OCI-LY7 (cell line): Measurements from ENCODE around the gene HPCAL4. TPM values are rescaled to one million over a fixed set of nuclear protein-coding genes. Genes with fewer than 3 reads are reported as not detected.

Experiments used
- BruUV-seq: library from RNA; stranded (reverse); fragments of 400-500 nt; replicated peaks from 2 replicates; lab custom pipeline; 2021; lab: Mats Ljungman, UMichigan
- CTCF ChIA-PET: fragments of 300-600 bp; sonication (Branson Sonifier 250); formaldehyde crosslinking; loops from one replicate; lab custom pipeline; 2022; ENCODE audit warnings: antibody characterized with exemption; ENCODE audit not compliant: unreplicated experiment; lab: Charles Lee
- POLR2A ChIA-PET: fragments of 300-600 bp; sonication (Branson Sonifier 250); formaldehyde crosslinking; loops from one replicate; lab custom pipeline; 2022; ENCODE audit warnings: antibody characterized with exemption; lab: Charles Lee
- DNase-seq: peaks from one replicate; pipeline ENCODE4 v3.0.0-alpha.2; 2015; ENCODE audit warnings: low spot score
- H2AFZ ChIP-seq: fragments of 200-600 bp; sonication (generic), shearing (Covaris generic); 2 replicates; pipeline ENCODE4 v1.6.1; 2014; ENCODE audit warnings: mild to moderate bottlenecking, antibody characterized with exemption, low read length, moderate library complexity
- H3K27ac ChIP-seq: fragments of 200-600 bp; sonication (generic); 2 replicates; pipeline ENCODE4 v1.5.1; 2014; ENCODE audit warnings: mixed run types, low read depth, mild to moderate bottlenecking, moderate library complexity, low read length, inconsistent platforms; ENCODE audit not compliant: poor library complexity, severe bottlenecking
- H3K36me3 ChIP-seq: fragments of 200-600 bp; sonication (generic); 2 replicates; pipeline ENCODE4 v1.6.1; 2014; ENCODE audit warnings: mild to moderate bottlenecking, antibody characterized with exemption, low read length, moderate library complexity, mixed read lengths; ENCODE audit not compliant: insufficient read depth
- H3K4me1 ChIP-seq: fragments of 200-600 bp; sonication (generic); 2 replicates; pipeline ENCODE4 v1.5.1; 2014; ENCODE audit warnings: mild to moderate bottlenecking, low read length; ENCODE audit not compliant: insufficient read depth, poor library complexity, severe bottlenecking
- H3K4me2 ChIP-seq: fragments of 200-600 bp; sonication (generic); 2 replicates; pipeline ENCODE4 v1.6.1; 2014; ENCODE audit warnings: mild to moderate bottlenecking, low read length
- H3K4me3 ChIP-seq: fragments of 200-600 bp; sonication (generic); 2 replicates; pipeline ENCODE4 v1.5.1; 2014; ENCODE audit warnings: mild to moderate bottlenecking, low read depth, low read length; ENCODE audit not compliant: poor library complexity, severe bottlenecking
- H3K79me2 ChIP-seq: fragments of 200-600 bp; sonication (generic); 2 replicates; pipeline ENCODE4 v1.6.1; 2016; ENCODE audit warnings: low read depth, mild to moderate bottlenecking, low read length, moderate library complexity, mixed read lengths; ENCODE audit not compliant: insufficient read depth
- H3K9me2 ChIP-seq: fragments of 200-600 bp; sonication (generic); 2 replicates; pipeline ENCODE4 v1.6.1; 2016; ENCODE audit warnings: mild to moderate bottlenecking, low read length, mixed read lengths; ENCODE audit not compliant: insufficient read depth
- H3K9me3 ChIP-seq: fragments of 200-600 bp; sonication (generic); 2 replicates; pipeline ENCODE4 v1.6.1; 2014; ENCODE audit warnings: mild to moderate bottlenecking, mixed run types, low read length, mixed read lengths
- H4K20me1 ChIP-seq: fragments of 200-600 bp; sonication (generic); 2 replicates; pipeline ENCODE4 v1.6.1; 2014; ENCODE audit warnings: mild to moderate bottlenecking, antibody characterized with exemption, low read length, moderate library complexity, mixed read lengths; ENCODE audit not compliant: insufficient read depth
- CTCF ChIP-seq: fragments of 200-600 bp; sonication (generic); conservative IDR thresholded peaks from 2 replicates; pipeline ENCODE4 v1.5.1; 2014; ENCODE audit warnings: mild to moderate bottlenecking, antibody characterized with exemption, low read length, moderate library complexity, mixed read lengths
- EZH2phosphoT487 ChIP-seq: fragments of 200-600 bp; sonication (generic); IDR thresholded peaks from 2 replicates; pipeline ENCODE4 v1.6.1; 2018; ENCODE audit warnings: low read depth, borderline replicate concordance, mild to moderate bottlenecking, mixed run types, antibody characterized with exemption, low read length, moderate library complexity, mixed read lengths
- intact Hi-C: fragments of 100-400 bp; cut with micrococcal nuclease; formaldehyde crosslinking; loops from one replicate; pipeline ENCODE4 v1.10.0; 2022; ENCODE audit not compliant: unreplicated experiment
- total RNA-seq, 2 experiments: library from RNA; depleted of rRNA in 1 of 2; stranded (reverse); fragments of >200 nt in 1 of 2; shearing (Covaris generic) in 1 of 2; gene quantifications; 2 replicates each; pipeline ENCODE4 v1.2.3, GENCODE V29; 2014 to 2022

Gene HPCAL4
- total RNA-seq, 2 experiments from 2014 or later: not detected

- ChIA-PET POLR2A (no interaction called here), CTCF (no interaction called here)
- no peaks in the 10 kb centered on the region for H3K9me3 ChIP-seq
- H3K27ac ChIP-seq: no peak overlapping the region
- intact Hi-C loops: loop anchor here (5.0 kb wide), 1 partner anchor 67 kb away; no protein-coding TSS in a partner anchor
- no TSS peak for BruUV-seq
- no peaks in the 10 kb centered on the region for H4K20me1 ChIP-seq
- no peak for DNase-seq
- no peak overlapping the region for H3K4me2 ChIP-seq
- no peaks in the 10 kb centered on the region for H3K79me2 ChIP-seq
- H3K9me2 ChIP-seq: no peaks in the 10 kb centered on the region
- no peaks in the 10 kb centered on the region for H3K36me3 ChIP-seq
- H3K4me1 ChIP-seq: peaks cover 5% of the 10 kb centered on the region
- TF ChIP-seq EZH2phosphoT487 (no peak), CTCF (no peak)
- H3K4me3 ChIP-seq: no peak overlapping the region
- H2AFZ ChIP-seq: no peak overlapping the region
These were observed 35.5 kb downstream of the HPCAL4 start for GRCh38 chr1:39655578-39656268.

- DNase-seq: no peak
- H3K9me3 ChIP-seq: no peaks in the 10 kb centered on the region
- intact Hi-C loops: no loop called here
- H3K4me3 ChIP-seq: no peak overlapping the region
- ChIA-PET POLR2A (interaction anchor here (0.7 kb wide), 1 partner anchor 316 kb away, joined by 3 read pairs; no protein-coding TSS in a partner anchor), CTCF (interaction anchor here (1.3 kb wide), 1 partner anchor 48 kb away, joined by 9 read pairs; no protein-coding TSS in a partner anchor)
- H3K9me2 ChIP-seq: no peaks in the 10 kb centered on the region
- no peaks in the 10 kb centered on the region for H3K36me3 ChIP-seq
- no peak overlapping the region for H2AFZ ChIP-seq
- no TSS peak for BruUV-seq
- H3K4me1 ChIP-seq: peaks cover 5% of the 10 kb centered on the region
- H3K4me2 ChIP-seq: no peak overlapping the region
- no peaks in the 10 kb centered on the region for H4K20me1 ChIP-seq
- TF ChIP-seq EZH2phosphoT487: no peak
- no peak for TF ChIP-seq CTCF
- H3K79me2 ChIP-seq: no peaks in the 10 kb centered on the region
- no peak overlapping the region for H3K27ac ChIP-seq
These were observed 36.9 kb downstream of the HPCAL4 start for GRCh38 chr1:39654291-39654690.

GRCh38 chr1:39653546-39654031 lies 37.6 kb downstream of the HPCAL4 start:
- intact Hi-C loops: loop anchor here (1.0 kb wide), 1 partner anchor 47 kb away; no protein-coding TSS in a partner anchor
- Histone ChIP-seq H2AFZ (peak overlapping the region; percentile 22; the same call in 1 of the 2 replicates), H3K36me3 (no peaks in the 10 kb centered on the region), H3K79me2 (no peaks in the 10 kb centered on the region), H3K4me2 (no peak overlapping the region), H4K20me1 (no peaks in the 10 kb centered on the region), H3K27ac (no peak overlapping the region), H3K9me2 (no peaks in the 10 kb centered on the region), H3K9me3 (no peaks in the 10 kb centered on the region), H3K4me3 (no peak overlapping the region), H3K4me1 (peaks cover 5% of the 10 kb centered on the region)
- ChIA-PET CTCF (interaction anchor here (0.5 to 1.3 kb wide), 3 partner anchors 16 to 84 kb away, joined by 3 to 9 read pairs (median 3); no protein-coding TSS in a partner anchor), POLR2A (no interaction called here)
- DNase-seq: peak; percentile 73
- no TSS peak for BruUV-seq
- TF ChIP-seq CTCF: peak; percentile 93
- TF ChIP-seq EZH2phosphoT487: no peak
